Measurements from ENCODE around the gene MZF1.

DNA sequence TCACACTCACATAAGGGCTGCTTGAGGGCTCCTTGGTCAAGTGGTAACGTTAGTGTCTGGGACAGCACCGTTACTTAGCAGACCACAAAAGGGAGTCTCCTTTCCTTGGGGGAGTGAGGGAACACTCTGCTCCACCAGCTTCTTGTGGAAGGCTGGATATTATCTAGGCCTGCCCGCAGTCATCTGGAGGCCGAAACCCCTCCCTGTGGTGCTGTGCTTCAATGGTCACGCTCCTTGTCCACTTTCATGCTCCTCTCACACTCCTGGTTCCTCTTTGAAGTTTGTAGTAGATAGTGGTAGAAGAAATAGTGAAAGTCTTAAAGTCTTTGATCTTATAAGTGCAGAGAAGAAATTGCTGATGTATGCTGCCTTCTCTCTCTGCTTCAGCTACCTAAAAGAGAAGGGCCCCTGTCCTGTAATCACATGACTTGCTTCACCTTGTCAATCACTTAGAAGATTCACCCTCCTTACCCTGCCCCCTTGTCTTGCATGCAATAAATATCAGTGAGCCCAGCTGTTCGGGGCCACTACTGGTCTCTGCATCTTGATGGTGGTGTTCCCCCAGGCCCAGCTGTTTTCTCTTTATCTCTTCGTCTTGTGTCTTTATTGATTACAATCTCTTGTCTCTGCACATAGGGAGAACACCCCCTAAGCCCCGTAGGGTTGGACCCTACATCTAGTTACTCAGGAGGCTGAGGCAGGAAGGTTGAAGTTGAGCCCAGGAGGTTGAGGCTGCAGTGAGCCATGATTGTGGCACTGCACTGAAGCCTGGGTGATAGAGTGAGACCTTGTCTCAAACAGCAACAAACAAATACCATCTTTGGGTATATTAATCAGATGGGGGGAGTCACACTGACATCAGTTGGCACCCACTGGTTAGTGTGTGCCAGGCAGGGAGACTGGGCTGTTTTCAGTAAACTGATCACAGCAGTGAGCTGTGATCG lies 11.6 kb upstream of the MZF1 start:
- no peak for TF ChIP-seq POLR2A (IDR thresholded peaks at IDR 0.05)
- TF ChIP-seq, protein P1, sequence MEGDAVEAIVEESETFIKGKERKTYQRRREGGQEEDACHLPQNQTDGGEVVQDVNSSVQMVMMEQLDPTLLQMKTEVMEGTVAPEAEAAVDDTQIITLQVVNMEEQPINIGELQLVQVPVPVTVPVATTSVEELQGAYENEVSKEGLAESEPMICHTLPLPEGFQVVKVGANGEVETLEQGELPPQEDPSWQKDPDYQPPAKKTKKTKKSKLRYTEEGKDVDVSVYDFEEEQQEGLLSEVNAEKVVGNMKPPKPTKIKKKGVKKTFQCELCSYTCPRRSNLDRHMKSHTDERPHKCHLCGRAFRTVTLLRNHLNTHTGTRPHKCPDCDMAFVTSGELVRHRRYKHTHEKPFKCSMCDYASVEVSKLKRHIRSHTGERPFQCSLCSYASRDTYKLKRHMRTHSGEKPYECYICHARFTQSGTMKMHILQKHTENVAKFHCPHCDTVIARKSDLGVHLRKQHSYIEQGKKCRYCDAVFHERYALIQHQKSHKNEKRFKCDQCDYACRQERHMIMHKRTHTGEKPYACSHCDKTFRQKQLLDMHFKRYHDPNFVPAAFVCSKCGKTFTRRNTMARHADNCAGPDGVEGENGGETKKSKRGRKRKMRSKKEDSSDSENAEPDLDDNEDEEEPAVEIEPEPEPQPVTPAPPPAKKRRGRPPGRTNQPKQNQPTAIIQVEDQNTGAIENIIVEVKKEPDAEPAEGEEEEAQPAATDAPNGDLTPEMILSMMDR (IDR thresholded peaks at IDR 0.05), result no peak
